Measurements from ENCODE around the gene TPGS1.

Gene TPGS1

GRCh38 chr19:534088-534487 lies 26.8 kb downstream of the TPGS1 start:
- Histone ChIP-seq H3K27me3 (ENCODE audit: control insufficient read depth, insufficient read depth, low read length) (no peaks in the 10 kb centered on the region), H3K9ac (ENCODE audit: low read length) (peak overlapping the region; percentile 76), H3K4me3 (ENCODE audit: low read length) (no peak overlapping the region), H3K9me3 (ENCODE audit: control insufficient read depth, low read length) (no peaks in the 10 kb centered on the region), H3K36me3 (ENCODE audit: control insufficient read depth, insufficient read depth, low read length) (no peaks in the 10 kb centered on the region), H3K4me1 (ENCODE audit: control insufficient read depth, insufficient read depth, low read length) (peaks cover 28% of the 10 kb centered on the region)

GRCh38 chr19:535017-535835 lies 27.9 kb downstream of the TPGS1 start:
- Histone ChIP-seq H3K27me3 (ENCODE audit: control insufficient read depth, insufficient read depth, low read length) (no peaks in the 10 kb centered on the region), H3K4me1 (ENCODE audit: control insufficient read depth, insufficient read depth, low read length) (peaks cover 28% of the 10 kb centered on the region), H3K9ac (ENCODE audit: low read length) (no peak overlapping the region), H3K4me3 (ENCODE audit: low read length) (no peak overlapping the region), H3K36me3 (ENCODE audit: control insufficient read depth, insufficient read depth, low read length) (no peaks in the 10 kb centered on the region), H3K9me3 (ENCODE audit: control insufficient read depth, low read length) (no peaks in the 10 kb centered on the region)

GRCh38 chr19:536031-536880 lies 29.0 kb downstream of the TPGS1 start:
- no peaks in the 10 kb centered on the region for H3K36me3 ChIP-seq (ENCODE audit: control insufficient read depth, insufficient read depth, low read length)
- no peaks in the 10 kb centered on the region for H3K27me3 ChIP-seq (ENCODE audit: control insufficient read depth, insufficient read depth, low read length)
- no peaks in the 10 kb centered on the region for H3K9me3 ChIP-seq (ENCODE audit: control insufficient read depth, low read length)
- no peak overlapping the region for H3K4me3 ChIP-seq (ENCODE audit: low read length)
- no peak overlapping the region for H3K9ac ChIP-seq (ENCODE audit: low read length)
- peaks cover 24% of the 10 kb centered on the region for H3K4me1 ChIP-seq (ENCODE audit: control insufficient read depth, insufficient read depth, low read length)

- H3K9ac ChIP-seq (ENCODE audit: low read length) = no peak overlapping the region
- H3K27me3 ChIP-seq (ENCODE audit: control insufficient read depth, insufficient read depth, low read length) = no peaks in the 10 kb centered on the region
- no peaks in the 10 kb centered on the region for H3K9me3 ChIP-seq (ENCODE audit: control insufficient read depth, low read length)
- H3K4me1 ChIP-seq (ENCODE audit: control insufficient read depth, insufficient read depth, low read length) = peaks cover 24% of the 10 kb centered on the region
- no peaks in the 10 kb centered on the region for H3K36me3 ChIP-seq (ENCODE audit: control insufficient read depth, insufficient read depth, low read length)
- H3K4me3 ChIP-seq (ENCODE audit: low read length) = no peak overlapping the region
Observed at GRCh38 chr19:536881-537404, 29.6 kb downstream of the TPGS1 start.

- no peak overlapping the region for H3K4me3 ChIP-seq (ENCODE audit: low read length)
- H3K4me1 ChIP-seq (ENCODE audit: control insufficient read depth, insufficient read depth, low read length) = peaks cover 11% of the 10 kb centered on the region
- no peak overlapping the region for H3K9ac ChIP-seq (ENCODE audit: low read length)
- no peaks in the 10 kb centered on the region for H3K27me3 ChIP-seq (ENCODE audit: control insufficient read depth, insufficient read depth, low read length)
- no peaks in the 10 kb centered on the region for H3K36me3 ChIP-seq (ENCODE audit: control insufficient read depth, insufficient read depth, low read length)
- no peaks in the 10 kb centered on the region for H3K9me3 ChIP-seq (ENCODE audit: control insufficient read depth, low read length)
Observed at GRCh38 chr19:538641-539428, 31.5 kb downstream of the TPGS1 start.

- H3K27me3 ChIP-seq (ENCODE audit: control insufficient read depth, insufficient read depth, low read length) = no peaks in the 10 kb centered on the region
- no peak overlapping the region for H3K4me3 ChIP-seq (ENCODE audit: low read length)
- peaks cover 4% of the 10 kb centered on the region for H3K4me1 ChIP-seq (ENCODE audit: control insufficient read depth, insufficient read depth, low read length)
- no peaks in the 10 kb centered on the region for H3K9me3 ChIP-seq (ENCODE audit: control insufficient read depth, low read length)
- no peaks in the 10 kb centered on the region for H3K36me3 ChIP-seq (ENCODE audit: control insufficient read depth, insufficient read depth, low read length)
- no peak overlapping the region for H3K9ac ChIP-seq (ENCODE audit: low read length)
Observed at GRCh38 chr19:539429-540030, 32.2 kb downstream of the TPGS1 start.

GRCh38 chr19:540867-541637 lies 33.8 kb downstream of the TPGS1 start:
- Histone ChIP-seq H3K4me1 (ENCODE audit: control insufficient read depth, insufficient read depth, low read length) (no peaks in the 10 kb centered on the region), H3K27me3 (ENCODE audit: control insufficient read depth, insufficient read depth, low read length) (no peaks in the 10 kb centered on the region), H3K9ac (ENCODE audit: low read length) (no peak overlapping the region), H3K36me3 (ENCODE audit: control insufficient read depth, insufficient read depth, low read length) (no peaks in the 10 kb centered on the region), H3K4me3 (ENCODE audit: low read length) (no peak overlapping the region), H3K9me3 (ENCODE audit: control insufficient read depth, low read length) (no peaks in the 10 kb centered on the region)

- Histone ChIP-seq H3K4me1 (ENCODE audit: control insufficient read depth, insufficient read depth, low read length) (no peaks in the 10 kb centered on the region), H3K27me3 (ENCODE audit: control insufficient read depth, insufficient read depth, low read length) (no peaks in the 10 kb centered on the region), H3K4me3 (ENCODE audit: low read length) (no peak overlapping the region), H3K9me3 (ENCODE audit: control insufficient read depth, low read length) (no peaks in the 10 kb centered on the region), H3K9ac (ENCODE audit: low read length) (no peak overlapping the region), H3K36me3 (ENCODE audit: control insufficient read depth, insufficient read depth, low read length) (no peaks in the 10 kb centered on the region)
Observed at GRCh38 chr19:541699-542098, 34.4 kb downstream of the TPGS1 start.

- no peaks in the 10 kb centered on the region for H3K27me3 ChIP-seq (ENCODE audit: control insufficient read depth, insufficient read depth, low read length)
- no peak overlapping the region for H3K4me3 ChIP-seq (ENCODE audit: low read length)
- no peaks in the 10 kb centered on the region for H3K9me3 ChIP-seq (ENCODE audit: control insufficient read depth, low read length)
- H3K4me1 ChIP-seq (ENCODE audit: control insufficient read depth, insufficient read depth, low read length) = no peaks in the 10 kb centered on the region
- H3K9ac ChIP-seq (ENCODE audit: low read length) = no peak overlapping the region
- no peaks in the 10 kb centered on the region for H3K36me3 ChIP-seq (ENCODE audit: control insufficient read depth, insufficient read depth, low read length)
Observed at GRCh38 chr19:542173-542866, 35.0 kb downstream of the TPGS1 start.

GRCh38 chr19:543910-544608 lies 36.8 kb downstream of the TPGS1 start, which contains the start of gene GZMM:
Gene GZMM (plus strand): TSS chr19:544053. CDS start chr19:544072, 19 bp downstream.
- no peak within 1 kb of the TSS for H3K9ac ChIP-seq (ENCODE audit: low read length)
- H3K36me3 ChIP-seq (ENCODE audit: control insufficient read depth, insufficient read depth, low read length) = no peaks in the 10 kb centered on the region
- no peak within 1 kb of the TSS for H3K4me3 ChIP-seq (ENCODE audit: low read length)
- peaks cover 5% of the 10 kb centered on the region for H3K27me3 ChIP-seq (ENCODE audit: control insufficient read depth, insufficient read depth, low read length)
- H3K4me1 ChIP-seq (ENCODE audit: control insufficient read depth, insufficient read depth, low read length) = no peaks in the 10 kb centered on the region
- H3K9me3 ChIP-seq (ENCODE audit: control insufficient read depth, low read length) = no peaks in the 10 kb centered on the region

Data from mucosa of stomach (tissue), 1 donor.